SK-N-SH treated with all-trans-retinoic acid at 6 μM for 48 hours (cell line): ENCODE results near the gene ARL15.

Experiments used
- PPARA ChIP-seq: fragments of 250-450 bp; sonication (Bioruptor Pico); IDR thresholded peaks from 2 replicates; pipeline ENCODE4 v1.5.0; 2020; ENCODE audit warnings: mild to moderate bottlenecking, borderline replicate concordance
- ZFP30 ChIP-seq: fragments of 450-650 bp; formaldehyde crosslinking; IDR thresholded peaks from 2 replicates; pipeline ENCODE4 v1.5.0; 2022; ENCODE audit warnings: mild to moderate bottlenecking, moderate library complexity
- ZNF565 ChIP-seq: fragments of 450-650 bp; formaldehyde crosslinking; conservative IDR thresholded peaks from 2 replicates; pipeline ENCODE4 v1.5.0; 2020; ENCODE audit warnings: low read depth, mild to moderate bottlenecking, moderate library complexity

GRCh38 chr5:54004697-54005096, 305.7 kb downstream of the ARL15 start:
- TF ChIP-seq ZFP30 (CRISPR knock-in tag) (no peak), ZNF565 (CRISPR knock-in tag) (no peak), PPARA (CRISPR knock-in tag) (no peak)
